ENCODE data around the gene ALDH1L1.

Gene ALDH1L1

GRCh38 chr3:126124896-126125295, 55.5 kb downstream of the ALDH1L1 start:
- no peaks in the 10 kb centered on the region for H3K9me3 ChIP-seq (ENCODE audit: insufficient read depth, low read depth, low read length)
- H3K27ac ChIP-seq (ENCODE audit: low read depth, low read length), result no peak overlapping the region
- peaks cover 8% of the 10 kb centered on the region; the same call in 1 of the 2 replicates for H3K4me1 ChIP-seq (ENCODE audit: insufficient read depth, low read length)
- H3K36me3 ChIP-seq (ENCODE audit: insufficient read depth, low read length), result no peaks in the 10 kb centered on the region
- H3K27me3 ChIP-seq (ENCODE audit: insufficient read depth, low read length), result no peaks in the 10 kb centered on the region; the same call in 1 of the 2 replicates
- H3K4me3 ChIP-seq (ENCODE audit: low read length), result no peak overlapping the region
- H3K9ac ChIP-seq (ENCODE audit: low read depth, low read length), result no peak overlapping the region
- WGBS, result 94% methylated on average over 9 of the region's 9 CpGs

- Histone ChIP-seq H3K4me3 (ENCODE audit: low read length) (no peak overlapping the region), H3K4me1 (ENCODE audit: insufficient read depth, low read length) (peaks cover 8% of the 10 kb centered on the region; the same call in 1 of the 2 replicates), H3K27me3 (ENCODE audit: insufficient read depth, low read length) (no peaks in the 10 kb centered on the region; the same call in 1 of the 2 replicates), H3K9me3 (ENCODE audit: insufficient read depth, low read depth, low read length) (no peaks in the 10 kb centered on the region), H3K9ac (ENCODE audit: low read depth, low read length) (no peak overlapping the region), H3K36me3 (ENCODE audit: insufficient read depth, low read length) (no peaks in the 10 kb centered on the region), H3K27ac (ENCODE audit: low read depth, low read length) (no peak overlapping the region)
- WGBS, result 64% methylated on average over 10 of the region's 10 CpGs
Measured at GRCh38 chr3:126124148-126124868, 56.1 kb downstream of the ALDH1L1 start.

- Histone ChIP-seq H3K4me3 (ENCODE audit: low read length) (no peak overlapping the region), H3K36me3 (ENCODE audit: insufficient read depth, low read length) (no peaks in the 10 kb centered on the region), H3K9ac (ENCODE audit: low read depth, low read length) (no peak overlapping the region), H3K27me3 (ENCODE audit: insufficient read depth, low read length) (no peaks in the 10 kb centered on the region), H3K4me1 (ENCODE audit: insufficient read depth, low read length) (peaks cover 8% of the 10 kb centered on the region; the same call in 1 of the 2 replicates), H3K27ac (ENCODE audit: low read depth, low read length) (no peak overlapping the region), H3K9me3 (ENCODE audit: insufficient read depth, low read depth, low read length) (no peaks in the 10 kb centered on the region)
- WGBS, result 88% methylated on average over 4 of the region's 4 CpGs
Measured at GRCh38 chr3:126121632-126122031, 58.8 kb downstream of the ALDH1L1 start.

GRCh38 chr3:126121074-126121473, 59.3 kb downstream of the ALDH1L1 start:
- Histone ChIP-seq H3K9me3 (ENCODE audit: insufficient read depth, low read depth, low read length) (no peaks in the 10 kb centered on the region), H3K4me3 (ENCODE audit: low read length) (no peak overlapping the region), H3K27me3 (ENCODE audit: insufficient read depth, low read length) (no peaks in the 10 kb centered on the region), H3K4me1 (ENCODE audit: insufficient read depth, low read length) (peaks cover 8% of the 10 kb centered on the region; the same call in 1 of the 2 replicates), H3K27ac (ENCODE audit: low read depth, low read length) (no peak overlapping the region), H3K9ac (ENCODE audit: low read depth, low read length) (no peak overlapping the region), H3K36me3 (ENCODE audit: insufficient read depth, low read length) (no peaks in the 10 kb centered on the region)
- WGBS, result 94% methylated on average over 8 of the region's 9 CpGs

GRCh38 chr3:126119976-126120375, 60.4 kb downstream of the ALDH1L1 start:
- Histone ChIP-seq H3K9me3 (ENCODE audit: insufficient read depth, low read depth, low read length) (no peaks in the 10 kb centered on the region), H3K9ac (ENCODE audit: low read depth, low read length) (no peak overlapping the region), H3K4me3 (ENCODE audit: low read length) (no peak overlapping the region), H3K36me3 (ENCODE audit: insufficient read depth, low read length) (no peaks in the 10 kb centered on the region), H3K4me1 (ENCODE audit: insufficient read depth, low read length) (peaks cover 8% of the 10 kb centered on the region; the same call in 1 of the 2 replicates), H3K27ac (ENCODE audit: low read depth, low read length) (no peak overlapping the region), H3K27me3 (ENCODE audit: insufficient read depth, low read length) (no peaks in the 10 kb centered on the region)
- 94% methylated on average over 8 of the region's 8 CpGs for WGBS

GRCh38 chr3:126119008-126119675, 61.2 kb downstream of the ALDH1L1 start:
- H3K9ac ChIP-seq (ENCODE audit: low read depth, low read length), result no peak overlapping the region
- H3K27ac ChIP-seq (ENCODE audit: low read depth, low read length), result no peak overlapping the region
- H3K27me3 ChIP-seq (ENCODE audit: insufficient read depth, low read length), result no peaks in the 10 kb centered on the region
- no peaks in the 10 kb centered on the region for H3K36me3 ChIP-seq (ENCODE audit: insufficient read depth, low read length)
- 91% methylated on average over 7 of the region's 7 CpGs for WGBS
- H3K4me3 ChIP-seq (ENCODE audit: low read length), result no peak overlapping the region
- H3K4me1 ChIP-seq (ENCODE audit: insufficient read depth, low read length), result peaks cover 6% of the 10 kb centered on the region; the same call in 1 of the 2 replicates
- no peaks in the 10 kb centered on the region for H3K9me3 ChIP-seq (ENCODE audit: insufficient read depth, low read depth, low read length)

GRCh38 chr3:126118591-126118990, 61.8 kb downstream of the ALDH1L1 start:
- Histone ChIP-seq H3K27me3 (ENCODE audit: insufficient read depth, low read length) (no peaks in the 10 kb centered on the region), H3K27ac (ENCODE audit: low read depth, low read length) (no peak overlapping the region), H3K4me3 (ENCODE audit: low read length) (no peak overlapping the region), H3K36me3 (ENCODE audit: insufficient read depth, low read length) (no peaks in the 10 kb centered on the region), H3K4me1 (ENCODE audit: insufficient read depth, low read length) (0 out of 2 replicates have a peak, but pooled peaks cover 2% of the 10 kb centered on the region), H3K9ac (ENCODE audit: low read depth, low read length) (no peak overlapping the region), H3K9me3 (ENCODE audit: insufficient read depth, low read depth, low read length) (no peaks in the 10 kb centered on the region)
- WGBS, result 92% methylated on average over 11 of the region's 11 CpGs

GRCh38 chr3:126117786-126118185, 62.6 kb downstream of the ALDH1L1 start:
- H3K4me1 ChIP-seq (ENCODE audit: insufficient read depth, low read length), result no peaks in the 10 kb centered on the region
- WGBS, result 84% methylated on average over 9 of the region's 9 CpGs
- no peaks in the 10 kb centered on the region for H3K27me3 ChIP-seq (ENCODE audit: insufficient read depth, low read length)
- no peak overlapping the region for H3K4me3 ChIP-seq (ENCODE audit: low read length)
- H3K9ac ChIP-seq (ENCODE audit: low read depth, low read length), result no peak overlapping the region
- no peaks in the 10 kb centered on the region for H3K36me3 ChIP-seq (ENCODE audit: insufficient read depth, low read length)
- no peak overlapping the region for H3K27ac ChIP-seq (ENCODE audit: low read depth, low read length)
- no peaks in the 10 kb centered on the region for H3K9me3 ChIP-seq (ENCODE audit: insufficient read depth, low read depth, low read length)

- Histone ChIP-seq H3K4me1 (ENCODE audit: insufficient read depth, low read length) (no peaks in the 10 kb centered on the region), H3K9ac (ENCODE audit: low read depth, low read length) (no peak overlapping the region), H3K27me3 (ENCODE audit: insufficient read depth, low read length) (no peaks in the 10 kb centered on the region), H3K4me3 (ENCODE audit: low read length) (no peak overlapping the region), H3K9me3 (ENCODE audit: insufficient read depth, low read depth, low read length) (no peaks in the 10 kb centered on the region), H3K36me3 (ENCODE audit: insufficient read depth, low read length) (no peaks in the 10 kb centered on the region), H3K27ac (ENCODE audit: low read depth, low read length) (no peak overlapping the region)
- 98% methylated on average over 3 of the region's 3 CpGs for WGBS
Measured at GRCh38 chr3:126117212-126117611, 63.2 kb downstream of the ALDH1L1 start.

- H3K27ac ChIP-seq (ENCODE audit: low read depth, low read length), result no peak overlapping the region
- 83% methylated on average over 1 of the region's 1 CpG for WGBS
- no peak overlapping the region for H3K4me3 ChIP-seq (ENCODE audit: low read length)
- no peaks in the 10 kb centered on the region for H3K4me1 ChIP-seq (ENCODE audit: insufficient read depth, low read length)
- no peaks in the 10 kb centered on the region for H3K9me3 ChIP-seq (ENCODE audit: insufficient read depth, low read depth, low read length)
- no peaks in the 10 kb centered on the region for H3K27me3 ChIP-seq (ENCODE audit: insufficient read depth, low read length)
- no peak overlapping the region for H3K9ac ChIP-seq (ENCODE audit: low read depth, low read length)
- no peaks in the 10 kb centered on the region for H3K36me3 ChIP-seq (ENCODE audit: insufficient read depth, low read length)
Measured at GRCh38 chr3:126116526-126116925, 63.9 kb downstream of the ALDH1L1 start.

Measured in HUES64 (cell line).